C4-2B (cell line): ENCODE results near the gene IFNA14.
"Not testable (repeated sequence)": the region's sequence is repeated elsewhere in the genome, so short reads cannot be mapped to it uniquely, and the experiment has no call there.

Experiments used
- H3K27ac ChIP-seq: fragments of 450-650 bp; 2 replicates; pipeline ENCODE4 v1.5.1; 2017
- CTCF ChIP-seq: fragments of 450-650 bp; conservative IDR thresholded peaks from 2 replicates; pipeline ENCODE4 v1.5.1; 2017; ENCODE audit warnings: mild to moderate bottlenecking
- ZFX ChIP-seq: fragments of 450-650 bp; IDR thresholded peaks from 2 replicates; pipeline ENCODE4 v1.6.1; 2017

IFNA14 gene

GRCh38 chr9:21210311-21210710, 29.5 kb downstream of the IFNA14 start:
- H3K27ac ChIP-seq = no peak overlapping the region
- TF ChIP-seq CTCF = no peak
- no peak for TF ChIP-seq ZFX

- H3K27ac ChIP-seq = not testable (repeated sequence)
Measured at GRCh38 chr9:21207043-21207442, 32.8 kb downstream of the IFNA14 start, which contains the start of gene IFNA10. IFNA10 (minus strand) TSS chr9:21207143; CDS start chr9:21207097, 46 bp downstream.

GRCh38 chr9:21205204-21205603, 34.6 kb downstream of the IFNA14 start:
- no peak for TF ChIP-seq ZFX
- TF ChIP-seq CTCF = no peak
- H3K27ac ChIP-seq = no peak overlapping the region

- H3K27ac ChIP-seq = not testable (repeated sequence)
Measured at GRCh38 chr9:21202105-21202504, 37.7 kb downstream of the IFNA14 start, which contains the start of gene IFNA7. IFNA7 (minus strand) TSS chr9:21202205; CDS start chr9:21202165, 40 bp downstream.

GRCh38 chr9:21194867-21195776, 44.7 kb downstream of the IFNA14 start:
- peak; percentile 82 for TF ChIP-seq CTCF
- H3K27ac ChIP-seq = not testable (repeated sequence)
